Measurements from ENCODE around the gene DUS1L. TPM values are rescaled to one million over a fixed set of nuclear protein-coding genes. Genes with fewer than 3 reads are reported as not detected.

Gene DUS1L
- total and polyA plus RNA-seq, 8 donors, result 63.2 to 286 (median 116) TPM

DNA sequence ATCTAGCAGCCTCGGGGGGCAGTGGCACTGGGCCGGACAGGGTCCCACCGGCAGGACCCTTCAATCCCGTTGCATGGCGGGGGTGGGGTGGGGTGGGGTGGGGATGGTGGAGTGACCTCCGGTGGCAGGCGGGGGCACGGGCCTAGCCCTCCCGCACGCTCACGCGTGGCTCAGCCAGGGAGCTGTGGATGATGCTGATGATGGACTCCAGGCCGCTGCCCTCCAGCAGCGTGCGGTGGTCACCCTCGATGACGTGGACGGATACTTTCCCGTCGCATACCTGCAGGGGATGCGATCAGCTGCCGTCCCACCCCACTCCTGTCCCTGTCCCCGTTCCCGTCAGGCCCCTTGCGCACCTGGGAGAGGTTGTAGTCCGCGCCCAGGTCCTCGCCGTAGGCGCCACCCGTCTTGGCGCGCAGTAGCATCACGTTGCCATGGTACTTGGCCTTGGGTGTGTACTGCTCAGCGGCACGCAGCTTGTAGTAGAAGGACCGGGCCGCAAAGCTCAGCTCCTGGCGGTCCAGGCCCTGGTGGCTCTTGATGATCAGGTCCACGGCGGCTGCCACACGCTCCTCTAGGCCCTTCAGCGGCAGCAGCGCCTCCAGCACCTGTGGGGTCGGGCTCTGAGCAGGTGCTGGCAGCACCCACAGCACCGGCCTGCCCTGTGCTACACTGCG is 13.5 kb upstream of the DUS1L start:
- no peak overlapping the region for H3K4me3 ChIP-seq
- DNase-seq, result no peak
- peaks cover 52 to 66% (median 64%) of the 10 kb centered on the region in 4 donors for H3K36me3 ChIP-seq
- no peaks in the 10 kb centered on the region for H3K9me3 ChIP-seq
- TF ChIP-seq, protein P1, sequence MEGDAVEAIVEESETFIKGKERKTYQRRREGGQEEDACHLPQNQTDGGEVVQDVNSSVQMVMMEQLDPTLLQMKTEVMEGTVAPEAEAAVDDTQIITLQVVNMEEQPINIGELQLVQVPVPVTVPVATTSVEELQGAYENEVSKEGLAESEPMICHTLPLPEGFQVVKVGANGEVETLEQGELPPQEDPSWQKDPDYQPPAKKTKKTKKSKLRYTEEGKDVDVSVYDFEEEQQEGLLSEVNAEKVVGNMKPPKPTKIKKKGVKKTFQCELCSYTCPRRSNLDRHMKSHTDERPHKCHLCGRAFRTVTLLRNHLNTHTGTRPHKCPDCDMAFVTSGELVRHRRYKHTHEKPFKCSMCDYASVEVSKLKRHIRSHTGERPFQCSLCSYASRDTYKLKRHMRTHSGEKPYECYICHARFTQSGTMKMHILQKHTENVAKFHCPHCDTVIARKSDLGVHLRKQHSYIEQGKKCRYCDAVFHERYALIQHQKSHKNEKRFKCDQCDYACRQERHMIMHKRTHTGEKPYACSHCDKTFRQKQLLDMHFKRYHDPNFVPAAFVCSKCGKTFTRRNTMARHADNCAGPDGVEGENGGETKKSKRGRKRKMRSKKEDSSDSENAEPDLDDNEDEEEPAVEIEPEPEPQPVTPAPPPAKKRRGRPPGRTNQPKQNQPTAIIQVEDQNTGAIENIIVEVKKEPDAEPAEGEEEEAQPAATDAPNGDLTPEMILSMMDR (IDR thresholded peaks at IDR 0.05), result no peak
- TF ChIP-seq POLR2AphosphoS5 (IDR thresholded peaks at IDR 0.05) (no peak), POLR2A (IDR thresholded peaks at IDR 0.05) (no peak), EP300 (IDR thresholded peaks at IDR 0.05) (no peak)
- intact Hi-C loops (cut with DNase I; ENCODE audit: low total_unique reads), result no loop called here
- WGBS, 5 donors, result 91 to 92% (median 92%) methylated on average over 28 to 47 of the region's 47 CpGs
- H3K27ac ChIP-seq, result no peak overlapping the region
- no peaks in the 10 kb centered on the region for H3K27me3 ChIP-seq
- no peaks in the 10 kb centered on the region for H3K4me1 ChIP-seq

GRCh38 chr17:82078433-82078832 is 12.8 kb upstream of the DUS1L start:
- Histone ChIP-seq H3K9me3 (no peaks in the 10 kb centered on the region), H3K27me3 (no peaks in the 10 kb centered on the region), H3K36me3 (peaks cover 45 to 59% (median 57%) of the 10 kb centered on the region in 4 donors), H3K4me1 (no peaks in the 10 kb centered on the region), H3K27ac (no peak overlapping the region), H3K4me3 (no peak overlapping the region)
- no peak for DNase-seq
- 80 to 92% (median 92%) methylated on average over 7 to 18 of the region's 18 CpGs for WGBS, 5 donors
- intact Hi-C loops (cut with DNase I; ENCODE audit: low total_unique reads), result no loop called here
- TF ChIP-seq, protein P1 (IDR thresholded peaks at IDR 0.05), result no peak
- no peak for TF ChIP-seq POLR2A (IDR thresholded peaks at IDR 0.05)
- no peak for TF ChIP-seq EP300 (IDR thresholded peaks at IDR 0.05)
- no peak for TF ChIP-seq POLR2AphosphoS5 (IDR thresholded peaks at IDR 0.05)

- DNase-seq, result peak in 1 of 2 donors; percentile 73
- no peak overlapping the region for H3K27ac ChIP-seq
- no peak overlapping the region for H3K4me3 ChIP-seq
These were observed 12.2 kb upstream of the DUS1L start for GRCh38 chr17:82077617-82078358.

More at GRCh38 chr17:82077617-82078358, 12.2 kb upstream of the DUS1L start:
- WGBS, 5 donors, result 67 to 75% (median 70%) methylated on average over 25 to 28 of the region's 28 CpGs
- Histone ChIP-seq H3K36me3 (peaks cover 39 to 53% (median 50%) of the 10 kb centered on the region in 4 donors), H3K27me3 (no peaks in the 10 kb centered on the region), H3K4me1 (no peaks in the 10 kb centered on the region), H3K9me3 (no peaks in the 10 kb centered on the region)
- intact Hi-C loops (cut with DNase I; ENCODE audit: low total_unique reads), result no loop called here
- TF ChIP-seq EP300 (IDR thresholded peaks at IDR 0.05) (no peak), POLR2AphosphoS5 (IDR thresholded peaks at IDR 0.05) (no peak), POLR2A (IDR thresholded peaks at IDR 0.05) (no peak)
- TF ChIP-seq, protein P1 (IDR thresholded peaks at IDR 0.05), result no peak

Data from stomach (tissue), 9 donors.